BJ (cell line): ENCODE measurements around the gene COL5A1. TPM values are rescaled to one million over a fixed set of nuclear protein-coding genes. Genes with fewer than 3 reads are reported as not detected.

ENCODE experiments used
- CTCF ChIA-PET: fragments of 350-600 bp; formaldehyde crosslinking; extraction: SDS; loops from one replicate; lab custom pipeline; 2021; ENCODE audit warnings: antibody characterized with exemption, inconsistent platforms; lab: Yijun Ruan, JAX
- POLR2A ChIA-PET: fragments of 300-600 bp; sonication (Branson Sonifier 250); formaldehyde crosslinking; extraction: SDS; loops from one replicate; lab custom pipeline; 2021; ENCODE audit warnings: antibody characterized with exemption; lab: Charles Lee
- DNase-seq: peaks from one replicate; pipeline ENCODE4 v3.0.0-alpha.2; 2011; ENCODE audit warnings: low read depth
- H3K27me3 ChIP-seq: 2 replicates; pipeline ENCODE4 v1.6.0; 2011; ENCODE audit warnings: low read length; ENCODE audit not compliant: control insufficient read depth, insufficient read depth
- H3K36me3 ChIP-seq: 2 replicates; pipeline ENCODE4 v1.5.1; 2011; ENCODE audit warnings: low read length; ENCODE audit not compliant: control insufficient read depth, insufficient read depth
- H3K4me3 ChIP-seq: 2 replicates; pipeline ENCODE4 v1.5.1; 2011; ENCODE audit warnings: low read depth, mild to moderate bottlenecking, control low read depth, low read length
- polyA plus RNA-seq: library from polyadenylated mRNA; depleted of rRNA; stranded (reverse); fragments of >200 nt; gene quantifications from 2 replicates; pipeline ENCODE4 v1.2.3, GENCODE V29; 2011
- TF ChIP-seq, protein P1 (sequence below): IDR thresholded peaks from 2 replicates; pipeline ENCODE4 v1.5.1; 2011; ENCODE audit warnings: low read depth, mild to moderate bottlenecking, control low read depth, inconsistent platforms, low read length, moderate library complexity; ENCODE audit not compliant: insufficient read depth

Gene COL5A1
- polyA plus RNA-seq, 1 experiment, result 251 TPM

DNA sequence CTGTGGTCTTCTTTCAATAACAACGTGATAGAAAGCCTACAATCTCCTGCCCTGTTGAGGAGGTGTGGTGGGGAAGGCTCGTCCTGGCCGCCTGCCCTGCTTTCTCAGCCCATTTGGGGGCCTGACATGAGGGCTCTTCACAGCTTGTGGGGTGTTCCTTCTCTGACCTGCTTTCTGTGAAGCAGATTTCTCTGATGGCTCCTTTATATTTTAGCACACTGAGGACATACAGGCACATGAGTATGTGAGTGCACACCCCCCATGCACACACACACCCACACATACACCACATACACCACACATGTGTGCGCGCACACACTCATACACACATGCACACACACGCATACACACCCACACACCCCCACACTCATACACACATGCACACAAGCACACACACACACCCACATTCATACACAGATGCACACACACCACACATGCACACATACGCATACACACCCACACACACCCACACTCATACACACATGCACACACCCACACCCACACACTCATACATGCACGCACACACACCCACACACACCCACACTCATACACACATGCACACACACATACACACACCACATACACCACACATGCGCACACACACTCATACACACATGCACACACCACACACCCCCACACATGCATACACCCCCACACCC is 117.5 kb downstream of the COL5A1 start:
- no peaks in the 10 kb centered on the region for H3K27me3 ChIP-seq
- H3K36me3 ChIP-seq, result peaks cover 69% of the 10 kb centered on the region
- DNase-seq, result no peak
- ChIA-PET CTCF (no interaction called here), POLR2A (no interaction called here)
- TF ChIP-seq, protein P1, sequence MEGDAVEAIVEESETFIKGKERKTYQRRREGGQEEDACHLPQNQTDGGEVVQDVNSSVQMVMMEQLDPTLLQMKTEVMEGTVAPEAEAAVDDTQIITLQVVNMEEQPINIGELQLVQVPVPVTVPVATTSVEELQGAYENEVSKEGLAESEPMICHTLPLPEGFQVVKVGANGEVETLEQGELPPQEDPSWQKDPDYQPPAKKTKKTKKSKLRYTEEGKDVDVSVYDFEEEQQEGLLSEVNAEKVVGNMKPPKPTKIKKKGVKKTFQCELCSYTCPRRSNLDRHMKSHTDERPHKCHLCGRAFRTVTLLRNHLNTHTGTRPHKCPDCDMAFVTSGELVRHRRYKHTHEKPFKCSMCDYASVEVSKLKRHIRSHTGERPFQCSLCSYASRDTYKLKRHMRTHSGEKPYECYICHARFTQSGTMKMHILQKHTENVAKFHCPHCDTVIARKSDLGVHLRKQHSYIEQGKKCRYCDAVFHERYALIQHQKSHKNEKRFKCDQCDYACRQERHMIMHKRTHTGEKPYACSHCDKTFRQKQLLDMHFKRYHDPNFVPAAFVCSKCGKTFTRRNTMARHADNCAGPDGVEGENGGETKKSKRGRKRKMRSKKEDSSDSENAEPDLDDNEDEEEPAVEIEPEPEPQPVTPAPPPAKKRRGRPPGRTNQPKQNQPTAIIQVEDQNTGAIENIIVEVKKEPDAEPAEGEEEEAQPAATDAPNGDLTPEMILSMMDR, result no peak
- no peak overlapping the region for H3K4me3 ChIP-seq

DNA sequence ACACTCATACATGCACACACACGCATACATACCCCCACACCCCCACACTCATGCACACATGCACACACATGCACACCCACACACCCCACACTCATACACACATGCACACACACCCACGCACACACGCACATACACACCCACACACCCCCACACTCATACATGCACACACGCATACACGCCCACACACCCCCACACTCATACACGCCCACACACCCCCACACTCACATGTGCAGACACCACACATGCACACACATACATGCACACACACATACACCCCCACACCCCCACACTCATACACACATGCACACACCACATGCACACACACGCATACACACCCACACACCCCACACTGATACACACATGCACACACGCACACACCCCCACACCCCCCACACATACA is 118.3 kb downstream of the COL5A1 start:
- ChIA-PET POLR2A (no interaction called here), CTCF (no interaction called here)
- TF ChIP-seq, protein P1, result no peak
- peaks cover 69% of the 10 kb centered on the region for H3K36me3 ChIP-seq
- no peak for DNase-seq
- H3K4me3 ChIP-seq, result no peak overlapping the region
- no peaks in the 10 kb centered on the region for H3K27me3 ChIP-seq

DNA sequence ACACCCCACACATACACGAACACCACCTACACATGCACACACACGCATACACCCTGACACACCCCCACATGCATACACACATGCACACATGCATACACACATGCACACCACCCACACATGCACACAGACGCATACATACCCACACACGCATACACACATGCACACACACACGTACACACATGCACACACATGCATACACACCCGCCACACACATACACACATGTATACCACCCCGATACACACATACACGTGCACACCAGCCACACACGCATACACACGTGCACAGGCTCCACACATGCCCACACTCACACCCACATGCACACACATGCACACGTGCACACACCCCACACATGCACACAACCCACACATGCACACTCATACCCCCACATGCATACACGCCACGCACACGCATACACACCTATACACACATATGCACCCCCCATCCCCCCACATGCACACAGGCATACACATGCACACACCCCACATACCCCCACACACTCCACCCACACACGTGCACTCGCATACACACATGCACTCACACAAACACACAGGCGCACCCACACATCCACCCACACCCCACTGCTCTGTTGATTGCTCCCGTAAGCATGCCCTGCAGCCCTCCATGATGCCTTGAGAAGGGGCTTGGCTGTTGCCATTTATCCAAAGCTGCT is 119.3 kb downstream of the COL5A1 start:
- no peak for DNase-seq
- Histone ChIP-seq H3K4me3 (no peak overlapping the region), H3K27me3 (no peaks in the 10 kb centered on the region), H3K36me3 (peaks cover 76% of the 10 kb centered on the region)
- ChIA-PET CTCF (interaction anchor here (1.0 kb wide), 1 partner anchor 205 kb away, joined by 3 read pairs; no protein-coding TSS in a partner anchor), POLR2A (no interaction called here)
- TF ChIP-seq, protein P1, result no peak

DNA sequence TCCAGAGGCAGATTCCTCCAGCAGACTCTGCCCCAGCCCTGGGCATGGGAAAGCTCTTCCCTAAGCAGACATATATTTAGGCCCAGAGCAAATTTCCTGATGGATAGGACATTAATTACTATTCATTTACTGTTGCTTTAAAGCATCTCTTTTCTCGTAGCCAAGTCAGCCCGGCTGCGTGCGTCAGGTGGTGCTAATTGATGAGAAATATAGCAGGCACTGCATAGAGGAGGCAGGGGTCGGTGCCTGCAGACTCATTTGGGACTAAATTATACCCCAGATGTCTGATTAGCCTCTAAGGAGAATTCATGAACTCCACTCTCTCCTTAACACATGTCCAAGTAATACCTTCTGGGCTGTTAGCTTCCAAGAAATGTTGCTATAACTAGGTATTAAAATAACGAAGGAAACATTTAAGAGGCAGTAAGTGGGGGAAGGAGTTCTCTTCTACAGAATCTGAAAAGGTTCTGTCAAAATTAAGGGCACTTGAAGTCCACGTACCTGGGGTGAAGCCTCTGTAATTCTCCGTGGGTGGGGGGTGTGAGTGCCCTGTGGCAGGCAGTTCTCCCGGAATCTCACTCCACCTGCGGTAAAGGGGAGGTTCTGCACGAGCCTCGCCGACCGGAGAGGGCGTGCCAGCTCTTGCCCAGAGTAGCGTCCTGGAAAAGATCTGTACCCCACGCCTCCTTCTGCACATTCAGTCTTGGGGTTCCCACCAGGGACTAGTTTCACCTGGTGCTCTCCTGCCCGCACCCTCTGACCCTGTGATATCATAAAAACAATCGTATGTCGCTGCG is 123.1 kb downstream of the COL5A1 start:
- TF ChIP-seq, protein P1, result no peak
- DNase-seq, result no peak

DNA sequence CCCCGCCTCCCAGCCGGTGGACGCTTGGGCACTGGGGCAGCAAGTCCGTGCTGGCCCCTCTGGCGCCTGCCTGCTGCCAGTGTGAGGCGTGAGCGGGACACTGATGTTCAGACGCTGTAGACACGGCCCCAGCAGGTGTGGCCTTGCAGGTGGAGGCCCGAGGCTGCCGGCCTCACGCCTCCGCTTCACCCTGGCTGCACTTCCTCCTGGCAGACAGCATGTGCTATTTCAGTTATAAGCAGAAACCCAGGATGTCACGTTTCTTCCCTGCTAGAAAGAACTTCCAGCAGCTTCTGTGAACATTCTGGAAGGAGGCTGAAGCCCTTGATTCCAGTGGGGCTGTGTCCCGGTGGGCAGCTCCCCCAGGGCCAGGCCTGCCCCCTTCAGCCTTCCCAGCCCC is 124.2 kb downstream of the COL5A1 start:
- Histone ChIP-seq H3K4me3 (no peak overlapping the region), H3K36me3 (peaks cover 73% of the 10 kb centered on the region), H3K27me3 (no peaks in the 10 kb centered on the region)
- no peak for DNase-seq
- TF ChIP-seq, protein P1, result no peak
- ChIA-PET CTCF (no interaction called here), POLR2A (no interaction called here)

More for the DNA sequence above, 123.1 kb downstream of the COL5A1 start:
- Histone ChIP-seq H3K36me3 (peaks cover 81% of the 10 kb centered on the region), H3K4me3 (no peak overlapping the region), H3K27me3 (no peaks in the 10 kb centered on the region)
- ChIA-PET POLR2A (no interaction called here), CTCF (no interaction called here)
